Measurements from ENCODE around the gene CDC42EP2. TPM values are rescaled to one million over a fixed set of nuclear protein-coding genes. Genes with fewer than 3 reads are reported as not detected.

The CDC42EP2 gene
- total and polyA plus RNA-seq, 8 donors = 2.4 to 7.9 (median 3.9) TPM

DNA sequence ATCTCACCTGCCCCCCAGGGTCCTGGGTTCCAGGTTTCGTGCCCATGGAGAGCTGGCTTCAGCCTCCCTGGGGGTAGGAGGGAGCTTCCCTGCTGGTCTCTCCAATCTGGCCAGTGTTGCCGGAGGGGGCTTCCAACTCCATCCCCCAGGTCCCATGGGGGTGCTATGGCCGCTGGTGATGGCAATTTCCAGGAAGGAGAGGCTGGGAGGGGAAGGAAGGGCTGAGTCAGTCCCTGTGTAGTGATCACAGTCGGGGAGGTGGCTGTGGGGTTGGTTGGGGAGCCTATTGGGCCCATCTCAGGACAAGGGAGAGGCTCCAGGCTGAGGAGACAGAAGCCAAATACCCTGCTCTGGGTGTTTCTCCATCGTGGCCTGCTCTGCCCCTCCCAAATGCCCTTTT, 5.7 kb upstream of the CDC42EP2 start:
- Histone ChIP-seq H3K36me3 (no peaks in the 10 kb centered on the region), H3K4me3 (no peak overlapping the region), H3K27me3 (no peaks in the 10 kb centered on the region), H3K27ac (peak overlapping the region in 2 of 4 donors; percentile 60), H3K4me1 (peaks cover 3 to 27% (median 14%) of the 10 kb centered on the region in 3 donors), H3K9me3 (no peaks in the 10 kb centered on the region)
- ATAC-seq (no peak), DNase-seq (no peak), FAIRE-seq (no peak)
- WGBS, 2 donors = 78 to 83% methylated on average over 5 of the region's 5 CpGs
- TF ChIP-seq, protein P1, sequence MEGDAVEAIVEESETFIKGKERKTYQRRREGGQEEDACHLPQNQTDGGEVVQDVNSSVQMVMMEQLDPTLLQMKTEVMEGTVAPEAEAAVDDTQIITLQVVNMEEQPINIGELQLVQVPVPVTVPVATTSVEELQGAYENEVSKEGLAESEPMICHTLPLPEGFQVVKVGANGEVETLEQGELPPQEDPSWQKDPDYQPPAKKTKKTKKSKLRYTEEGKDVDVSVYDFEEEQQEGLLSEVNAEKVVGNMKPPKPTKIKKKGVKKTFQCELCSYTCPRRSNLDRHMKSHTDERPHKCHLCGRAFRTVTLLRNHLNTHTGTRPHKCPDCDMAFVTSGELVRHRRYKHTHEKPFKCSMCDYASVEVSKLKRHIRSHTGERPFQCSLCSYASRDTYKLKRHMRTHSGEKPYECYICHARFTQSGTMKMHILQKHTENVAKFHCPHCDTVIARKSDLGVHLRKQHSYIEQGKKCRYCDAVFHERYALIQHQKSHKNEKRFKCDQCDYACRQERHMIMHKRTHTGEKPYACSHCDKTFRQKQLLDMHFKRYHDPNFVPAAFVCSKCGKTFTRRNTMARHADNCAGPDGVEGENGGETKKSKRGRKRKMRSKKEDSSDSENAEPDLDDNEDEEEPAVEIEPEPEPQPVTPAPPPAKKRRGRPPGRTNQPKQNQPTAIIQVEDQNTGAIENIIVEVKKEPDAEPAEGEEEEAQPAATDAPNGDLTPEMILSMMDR (IDR thresholded peaks at IDR 0.05) = no peak
- intact Hi-C loops (cut with DNase I) = no loop called here

DNA sequence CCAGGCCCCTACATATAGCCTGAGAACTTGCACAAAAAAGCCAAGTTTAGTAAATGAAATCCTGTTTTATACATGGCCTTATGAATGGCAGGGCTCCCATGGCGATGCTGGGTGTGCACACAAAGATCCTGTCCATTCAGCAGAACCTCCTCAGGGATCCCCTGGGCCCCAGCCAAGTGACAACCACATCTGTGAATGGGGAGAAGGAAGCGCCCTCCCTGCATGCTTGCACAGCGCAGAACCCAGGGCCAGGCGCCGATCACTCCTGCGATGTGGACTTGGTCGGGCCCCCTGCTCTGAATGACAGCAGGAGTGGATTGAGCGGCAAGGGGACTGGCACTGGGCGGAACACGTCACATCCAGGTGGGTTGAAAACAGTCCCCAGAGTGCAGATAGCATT, 4.5 kb upstream of the CDC42EP2 start:
- intact Hi-C loops (cut with DNase I) = no loop called here
- FAIRE-seq = no peak

DNA sequence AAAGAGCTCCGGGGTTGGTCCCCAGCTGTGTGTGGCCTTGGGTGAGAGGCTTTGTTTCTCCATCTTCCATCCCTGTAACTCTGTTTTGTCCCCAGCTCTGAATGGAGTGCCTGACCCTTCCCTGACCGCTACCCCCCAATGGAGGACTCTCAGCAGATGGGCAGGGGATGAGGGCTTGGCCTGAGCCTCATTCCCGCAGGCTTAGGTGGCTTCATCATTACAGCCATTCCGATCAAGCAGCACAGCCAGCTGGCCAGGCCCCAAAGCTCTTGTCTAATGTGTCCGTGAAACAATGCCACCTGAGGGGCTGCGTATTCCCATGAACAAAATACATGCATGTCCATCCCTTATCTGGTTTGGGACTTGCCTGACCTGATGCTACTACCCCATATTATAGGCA, 3.9 kb upstream of the CDC42EP2 start:
- Histone ChIP-seq H3K27me3 (no peaks in the 10 kb centered on the region), H3K27ac (no peak overlapping the region), H3K36me3 (no peaks in the 10 kb centered on the region), H3K9me3 (no peaks in the 10 kb centered on the region), H3K4me1 (peaks cover 1 to 22% (median 6%) of the 10 kb centered on the region in 3 donors), H3K4me3 (no peak overlapping the region)
- WGBS, 2 donors = 57 to 61% methylated on average over 6 of the region's 6 CpGs
- TF ChIP-seq, protein P1 (IDR thresholded peaks at IDR 0.05) = no peak
- FAIRE-seq = no peak
- intact Hi-C loops (cut with DNase I) = no loop called here
- DNase-seq = no peak
- no peak for ATAC-seq

More for the DNA sequence above, 4.5 kb upstream of the CDC42EP2 start:
- Histone ChIP-seq H3K27me3 (no peaks in the 10 kb centered on the region), H3K4me3 (no peak overlapping the region), H3K36me3 (no peaks in the 10 kb centered on the region), H3K4me1 (peaks cover 3 to 27% (median 11%) of the 10 kb centered on the region in 3 donors), H3K27ac (no peak overlapping the region), H3K9me3 (no peaks in the 10 kb centered on the region)
- no peak for ATAC-seq
- 75 to 77% methylated on average over 10 of the region's 10 CpGs for WGBS, 2 donors
- peak in 2 of 6 donors; percentile 39 to 70 for DNase-seq
- TF ChIP-seq, protein P1 (IDR thresholded peaks at IDR 0.05) = no peak

DNA sequence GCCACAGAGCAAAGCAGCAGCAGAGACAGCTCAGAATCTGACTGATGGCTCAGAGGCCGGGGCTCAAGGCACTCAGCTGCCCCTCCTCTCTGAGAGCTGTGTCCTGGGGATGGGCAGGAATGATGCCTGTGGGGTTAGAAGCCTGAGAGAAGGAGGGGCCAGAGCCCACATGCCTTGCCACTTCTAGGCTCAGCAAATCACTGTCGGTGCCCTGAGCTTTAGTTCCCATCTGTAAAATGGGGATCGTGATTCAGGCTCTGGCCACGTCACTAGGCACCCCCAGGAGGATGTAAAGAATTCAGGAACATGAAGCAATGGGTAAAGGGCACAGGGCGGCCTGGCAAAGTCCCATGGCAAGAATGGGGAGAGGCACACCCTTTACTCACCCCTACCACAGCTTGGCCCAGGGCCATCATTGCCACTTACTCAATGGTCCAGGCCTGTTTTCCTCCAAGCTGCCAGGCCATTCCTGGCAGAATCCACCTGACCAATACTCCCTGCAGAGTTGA, 3.4 kb upstream of the CDC42EP2 start:
- no peak overlapping the region for H3K27ac ChIP-seq
- peak in 2 of 6 donors; percentile 40 to 46 for DNase-seq
- WGBS, 2 donors = 85 to 89% methylated on average over 5 of the region's 5 CpGs

More for the DNA sequence above, 3.4 kb upstream of the CDC42EP2 start:
- ATAC-seq = no peak
- Histone ChIP-seq H3K36me3 (no peaks in the 10 kb centered on the region), H3K4me3 (no peak overlapping the region), H3K4me1 (peaks cover 1 to 22% (median 3%) of the 10 kb centered on the region in 3 donors), H3K9me3 (no peaks in the 10 kb centered on the region), H3K27me3 (no peaks in the 10 kb centered on the region)
- TF ChIP-seq, protein P1 (IDR thresholded peaks at IDR 0.05) = no peak
- intact Hi-C loops (cut with DNase I) = no loop called here
- no peak for FAIRE-seq
